Stimulated activated CD4-positive, alpha-beta T cell treated with anti-CD3 and anti-CD28 coated beads, Interleukin-12 subunit alpha, Interleukin-12 subunit beta, amount 100 ng/mL, for 48 hours (primary cell): ENCODE measurements around the gene EAF2.

Experiments used
- DNase-seq, 3 donors: peaks; one replicate each; pipeline ENCODE4 v3.0.0-alpha.2; 2020; ENCODE audit warnings: low read depth in 2 of 3, low spot score in 1 of 3

The EAF2 gene

GRCh38 chr3:121834671-121835464, at the start of gene EAF2, which contains the start of gene IQCB1:
Gene EAF2, plus strand, starts transcription at chr3:121835209. Its CDS starts 77 bp downstream, at chr3:121835286.
Gene IQCB1, minus strand, starts transcription at chr3:121835060. Its CDS starts 6,100 bp downstream, at chr3:121828960.
- DNase-seq = peak; percentile 93 to 94 (median 94)

GRCh38 chr3:121786485-121786884, 48.5 kb upstream of the EAF2 start:
- DNase-seq = no peak

- DNase-seq = no peak
These were observed 41.9 kb upstream of the EAF2 start for GRCh38 chr3:121793078-121793477.

GRCh38 chr3:121794264-121794983, 40.6 kb upstream of the EAF2 start:
- no peak for DNase-seq

- DNase-seq = no peak
These were observed 38.0 kb upstream of the EAF2 start for GRCh38 chr3:121796970-121797369.

GRCh38 chr3:121800906-121801305, 34.1 kb upstream of the EAF2 start:
- DNase-seq = no peak

GRCh38 chr3:121803771-121804320, 31.2 kb upstream of the EAF2 start:
- DNase-seq = no peak

- no peak for DNase-seq
These were observed 25.8 kb upstream of the EAF2 start for GRCh38 chr3:121809249-121809648.

- no peak for DNase-seq
These were observed 17.3 kb upstream of the EAF2 start for GRCh38 chr3:121817753-121818152.

- DNase-seq = no peak
These were observed 16.4 kb upstream of the EAF2 start for GRCh38 chr3:121818578-121818977.

GRCh38 chr3:121819236-121819635, 15.8 kb upstream of the EAF2 start:
- no peak for DNase-seq

- no peak for DNase-seq
These were observed 13.4 kb upstream of the EAF2 start for GRCh38 chr3:121821421-121822199.

- no peak for DNase-seq
These were observed 12.0 kb upstream of the EAF2 start for GRCh38 chr3:121822973-121823372.

- DNase-seq = no peak
These were observed 795 bp upstream of the EAF2 start for GRCh38 chr3:121834157-121834670.

GRCh38 chr3:121835465-121835801, 424 bp downstream of the EAF2 start:
- DNase-seq = peak in 1 of 3 donors; percentile 2

- DNase-seq = no peak
These were observed 1.1 kb downstream of the EAF2 start for GRCh38 chr3:121836064-121836463.

GRCh38 chr3:121836481-121836880, 1.5 kb downstream of the EAF2 start:
- no peak for DNase-seq

GRCh38 chr3:121839962-121840361, 5.0 kb downstream of the EAF2 start:
- DNase-seq = no peak

GRCh38 chr3:121844892-121845291, 9.9 kb downstream of the EAF2 start:
- DNase-seq = no peak

GRCh38 chr3:121852256-121852655, 17.2 kb downstream of the EAF2 start:
- DNase-seq = no peak

- DNase-seq = peak in 1 of 3 donors; percentile 16
These were observed 20.5 kb downstream of the EAF2 start for GRCh38 chr3:121855555-121855954.
